ENCODE results near the gene NPAS2. TPM values are rescaled to one million over a fixed set of nuclear protein-coding genes. Genes with fewer than 3 reads are reported as not detected.

The NPAS2 gene
- total and polyA plus RNA-seq, 2 of the 8 experiments (the other 6 are each of a cell fraction or from before 2014, with no cell fraction given), result 1.8 to 1.9 TPM

GRCh38 chr2:100888601-100889000 lies 68.7 kb downstream of the NPAS2 start:
- H2AFZ ChIP-seq (ENCODE audit: low read length), result no peak overlapping the region

More at GRCh38 chr2:100888601-100889000, 68.7 kb downstream of the NPAS2 start:
- H4K5ac ChIP-seq (ENCODE audit: insufficient read length, low read depth, low read length), result no peak overlapping the region
- H3K23me2 ChIP-seq (ENCODE audit: low read depth, low read length), result no peaks in the 10 kb centered on the region
- ChIA-PET CTCF (ENCODE audit: partially characterized antibody) (interaction anchor here (0.7 to 4.4 kb wide), 12 partner anchors 9 to 1132 kb away, joined by 3 to 21 read pairs (median 4); no protein-coding TSS in a partner anchor), POLR2A (ENCODE audit: partially characterized antibody) (interaction anchor here (0.9 kb wide), 1 partner anchor 114 kb away, joined by 3 read pairs; the partner anchor contains the start of gene RPL31)
- H2BK12ac ChIP-seq (ENCODE audit: low read depth, low read length), result no peak overlapping the region
- no peak overlapping the region for H2BK15ac ChIP-seq (ENCODE audit: low read length)
- no peaks in the 10 kb centered on the region for H4K20me1 ChIP-seq (replicated peaks in 1 of 2; ENCODE audit: control insufficient read depth in 1 of 2, insufficient read depth in 2 of 2, low read length in 2 of 2)
- WGBS, 2 experiments (ENCODE audit: extremely low coverage in 1 of 2, insufficient coverage in 1 of 2, insufficient read length in 1 of 2, insufficient replicate concordance in 2 of 2, low coverage in 1 of 2, low lambda C conversion rate in 2 of 2, missing lambda C conversion rate in 1 of 2), result 80% methylated on average over 3 of the region's 3 CpGs; no CpG with 5 or more reads in 1 of the 2 experiments
- FAIRE-seq, result no peak
- H3K9me3 ChIP-seq (ENCODE audit: insufficient read depth in 2 of 2, low read depth in 1 of 2, low read length in 1 of 2), result no peaks in the 10 kb centered on the region
- no peak overlapping the region for H2AK5ac ChIP-seq (ENCODE audit: low read depth, low read length)
- no peak overlapping the region for H4K8ac ChIP-seq (ENCODE audit: extremely low read depth, insufficient read depth, low read length)
- H2BK120ac ChIP-seq (replicated peaks; ENCODE audit: low read depth, low read length), result no peak overlapping the region
- no peak overlapping the region for H2BK5ac ChIP-seq (ENCODE audit: low read depth, low read length)
- H3K79me1 ChIP-seq (ENCODE audit: low read depth, low read length), result no peaks in the 10 kb centered on the region
- H3K4me1 ChIP-seq (replicated peaks in 1 of 4; ENCODE audit: control insufficient read depth in 3 of 4, insufficient read depth in 4 of 4, low read length in 3 of 4), result peaks cover 0 to 16% (median 11%) of the 10 kb centered on the region in 4 experiments; a peak in 5 of 7 replicates
- H3K9ac ChIP-seq (replicated peaks in 1 of 4; ENCODE audit: extremely low read depth in 1 of 4, low read depth in 3 of 4, low read length in 3 of 4), result no peak overlapping the region
- H4K91ac ChIP-seq (replicated peaks; ENCODE audit: insufficient read length, low read length), result peak overlapping the region; percentile 54
- no peak overlapping the region for H3K27ac ChIP-seq (ENCODE audit: low read depth, low read length)
- no peak overlapping the region for H2BK20ac ChIP-seq (ENCODE audit: low read length)
- DNase-seq (ENCODE audit: low read depth in 1 of 2, low spot score in 2 of 2), result no peak
- H3K79me2 ChIP-seq (ENCODE audit: control insufficient read depth in 1 of 2, insufficient read depth in 2 of 2, low read length in 2 of 2), result no peaks in the 10 kb centered on the region
- H3K4me2 ChIP-seq (ENCODE audit: insufficient read depth in 1 of 2, low read depth in 2 of 2, low read length in 2 of 2), result no peak overlapping the region
- H3K56ac ChIP-seq (replicated peaks; ENCODE audit: insufficient read length, low read depth, low read length), result no peak overlapping the region
- H3K4ac ChIP-seq (replicated peaks; ENCODE audit: insufficient read length, low read depth, low read length), result no peak overlapping the region
- TF ChIP-seq E2F6 (IDR thresholded peaks at IDR 0.05), result no peak
- no peak for TF ChIP-seq FOSL1 (IDR thresholded peaks at IDR 0.05; ENCODE audit: insufficient read depth, low read depth, low read length)
- TF ChIP-seq SIX5 (IDR thresholded peaks at IDR 0.05; ENCODE audit: low read depth, low read length), result no peak
- no peak for TF ChIP-seq JUND (IDR thresholded peaks at IDR 0.05; ENCODE audit: low read length)
- no peak for TF ChIP-seq GABPA (IDR thresholded peaks at IDR 0.05; ENCODE audit: borderline replicate concordance, insufficient read depth, low read length)
- TF ChIP-seq KDM4A (IDR thresholded peaks at IDR 0.05; ENCODE audit: low read depth, low read length, severe bottlenecking), result no peak
- TF ChIP-seq EGR1 (IDR thresholded peaks at IDR 0.05; ENCODE audit: borderline replicate concordance, low read depth, low read length), result no peak
- no peak for TF ChIP-seq CTBP2 (IDR thresholded peaks at IDR 0.05; ENCODE audit: borderline replicate concordance, insufficient read depth, insufficient read length, low read length)
- TF ChIP-seq SP1 (IDR thresholded peaks at IDR 0.05; ENCODE audit: low read depth, low read length), result no peak
- no peak overlapping the region for H3K4me3 ChIP-seq (ENCODE audit: extremely low read depth in 1 of 4, insufficient read depth in 2 of 4, low read depth in 3 of 4, low read length in 4 of 4)
- H3K27me3 ChIP-seq (replicated peaks in 1 of 4; ENCODE audit: control insufficient read depth in 3 of 4, extremely low read depth in 1 of 4, insufficient read depth in 3 of 4, low read length in 3 of 4), result no peaks in the 10 kb centered on the region
- no peak overlapping the region for H3K14ac ChIP-seq (ENCODE audit: insufficient read length)
- no peak overlapping the region for H3K18ac ChIP-seq (ENCODE audit: extremely low read depth, low read length)
- no peaks in the 10 kb centered on the region for H3K36me3 ChIP-seq (ENCODE audit: control insufficient read depth in 2 of 4, insufficient read depth in 4 of 4, low read length in 3 of 4)
- no peak overlapping the region for H3K23ac ChIP-seq (ENCODE audit: insufficient read length)

Data from H1 (cell line).